Gastroesophageal sphincter (tissue), 2 donors: ENCODE data around the gene GBE1.

Source experiments
- EP300 ChIP-seq: sonication (generic); formaldehyde crosslinking; IDR thresholded peaks from one replicate; pipeline ENCODE4 v1.6.1; 2017; ENCODE audit warnings: antibody characterized with exemption, mild to moderate bottlenecking
- POLR2A ChIP-seq, 2 donors: fragments of 450-650 bp; IDR thresholded peaks; one replicate each; pipeline ENCODE4 v1.6.1; 2017; ENCODE audit warnings: antibody characterized with exemption in 2 of 2, mild to moderate bottlenecking in 2 of 2, moderate library complexity in 1 of 2
- POLR2AphosphoS5 ChIP-seq: sonication (generic); formaldehyde crosslinking; IDR thresholded peaks from one replicate; pipeline ENCODE4 v1.6.1; 2017; ENCODE audit warnings: antibody characterized with exemption

DNA sequence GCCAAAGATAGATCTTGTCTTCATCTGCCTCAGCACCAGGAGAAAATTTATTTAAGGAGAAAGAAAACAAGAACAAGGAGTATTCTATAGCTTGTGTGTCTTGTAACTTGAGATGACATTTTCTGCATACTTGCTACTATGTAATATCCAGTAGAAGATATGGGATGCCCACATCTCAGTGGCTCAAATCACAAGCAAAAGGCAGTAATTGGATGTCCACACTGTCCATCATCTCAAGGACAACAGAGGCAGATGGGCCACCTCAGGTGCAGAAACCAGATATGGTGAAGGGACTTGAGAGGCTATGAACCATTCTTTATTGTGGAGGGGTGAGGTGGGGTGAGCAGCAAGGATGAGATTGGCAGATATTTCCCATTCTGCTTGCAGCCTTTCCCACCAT, 309.0 kb downstream of the GBE1 start:
- TF ChIP-seq POLR2A (IDR thresholded peaks at IDR 0.05) (no peak), POLR2AphosphoS5 (no peak), EP300 (no peak)
